Tibial artery (tissue), 4 donors: ENCODE data around the gene COMMD1.

Source experiments
- DNase-seq, 2 donors: peaks; one replicate each; pipeline ENCODE4 v3.0.0-alpha.2; 2019
- H3K27ac ChIP-seq, 2 donors: fragments of 200-600 bp; sonication (generic) in 1 of 2; 1 replicate in 1 of 2; 2 replicates in 1 of 2; pipeline ENCODE4 v1.5.1; 2018 to 2019; ENCODE audit warnings: mild to moderate bottlenecking in 1 of 2
- H3K27me3 ChIP-seq, 2 donors: fragments of 200-600 bp; sonication (generic) in 1 of 2; one replicate each; pipeline versions ENCODE4 v1.5.1 to v1.6.0; 2016 to 2019
- H3K36me3 ChIP-seq, 3 donors: fragments of 200-600 bp; sonication (generic) in 2 of 3; one replicate each; pipeline ENCODE4 v1.5.1; 2016 to 2019; ENCODE audit warnings: mild to moderate bottlenecking in 2 of 3
- H3K4me1 ChIP-seq, 4 donors: fragments of 200-600 bp; sonication (generic) in 2 of 4; 1 replicate in 3 of 4; 2 replicates in 1 of 4; pipeline ENCODE4 v1.5.1; 2016 to 2019
- H3K4me3 ChIP-seq, 2 donors: fragments of 200-600 bp; sonication (generic) in 1 of 2; 1 replicate in 1 of 2; 2 replicates in 1 of 2; pipeline ENCODE4 v1.5.1; 2018 to 2019; ENCODE audit warnings: mild to moderate bottlenecking in 2 of 2
- H3K9me3 ChIP-seq, 3 donors: fragments of 200-600 bp; sonication (generic) in 1 of 3; one replicate each; pipeline ENCODE4 v1.5.1; 2016 to 2019
- intact Hi-C: fragments of 100-400 bp; cut with DNase I; formaldehyde crosslinking; loops from one replicate; pipeline ENCODE4 v1.15.0; 2023; ENCODE audit warnings: low total_unique reads
- TF ChIP-seq, protein P1 (sequence below), 2 experiments: fragments of 200-600 bp in 1 of 2; fragments of 450-650 bp in 1 of 2; IDR thresholded peaks; one replicate each; pipeline ENCODE4 v1.5.1; 2017 to 2019; ENCODE audit warnings: antibody characterized with exemption in 2 of 2, mild to moderate bottlenecking in 1 of 2, moderate library complexity in 1 of 2

COMMD1 gene

DNA sequence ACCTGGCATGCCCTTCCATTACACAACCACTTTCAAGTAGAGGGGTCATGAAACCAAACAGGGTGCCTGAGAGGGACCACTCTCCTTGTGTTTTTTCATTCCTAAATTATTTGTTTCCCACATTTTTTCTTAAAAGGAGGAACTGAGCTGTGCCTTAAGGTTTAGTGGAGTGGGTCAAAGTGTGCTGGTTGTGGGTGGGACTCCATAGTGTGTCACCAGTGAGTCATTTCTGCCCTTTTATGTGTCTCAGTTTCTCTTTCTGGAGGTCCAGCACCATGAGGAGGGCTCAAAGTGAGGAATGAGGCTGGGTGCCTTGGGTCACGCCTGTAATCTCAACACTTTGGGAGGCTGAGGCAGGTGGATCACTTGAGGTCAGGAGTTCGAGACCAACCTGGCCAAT is 37.8 kb downstream of the COMMD1 start:
- no peak for DNase-seq
- H3K27me3 ChIP-seq = no peaks in the 10 kb centered on the region
- H3K36me3 ChIP-seq = no peaks in the 10 kb centered on the region
- H3K9me3 ChIP-seq = no peaks in the 10 kb centered on the region
- intact Hi-C loops = no loop called here
- H3K4me1 ChIP-seq = peaks cover 0 to 55% (median 15%) of the 10 kb centered on the region in 4 donors
- H3K4me3 ChIP-seq = no peak overlapping the region
- H3K27ac ChIP-seq = no peak overlapping the region
- TF ChIP-seq, protein P1, sequence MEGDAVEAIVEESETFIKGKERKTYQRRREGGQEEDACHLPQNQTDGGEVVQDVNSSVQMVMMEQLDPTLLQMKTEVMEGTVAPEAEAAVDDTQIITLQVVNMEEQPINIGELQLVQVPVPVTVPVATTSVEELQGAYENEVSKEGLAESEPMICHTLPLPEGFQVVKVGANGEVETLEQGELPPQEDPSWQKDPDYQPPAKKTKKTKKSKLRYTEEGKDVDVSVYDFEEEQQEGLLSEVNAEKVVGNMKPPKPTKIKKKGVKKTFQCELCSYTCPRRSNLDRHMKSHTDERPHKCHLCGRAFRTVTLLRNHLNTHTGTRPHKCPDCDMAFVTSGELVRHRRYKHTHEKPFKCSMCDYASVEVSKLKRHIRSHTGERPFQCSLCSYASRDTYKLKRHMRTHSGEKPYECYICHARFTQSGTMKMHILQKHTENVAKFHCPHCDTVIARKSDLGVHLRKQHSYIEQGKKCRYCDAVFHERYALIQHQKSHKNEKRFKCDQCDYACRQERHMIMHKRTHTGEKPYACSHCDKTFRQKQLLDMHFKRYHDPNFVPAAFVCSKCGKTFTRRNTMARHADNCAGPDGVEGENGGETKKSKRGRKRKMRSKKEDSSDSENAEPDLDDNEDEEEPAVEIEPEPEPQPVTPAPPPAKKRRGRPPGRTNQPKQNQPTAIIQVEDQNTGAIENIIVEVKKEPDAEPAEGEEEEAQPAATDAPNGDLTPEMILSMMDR (IDR thresholded peaks at IDR 0.05) = no peak

DNA sequence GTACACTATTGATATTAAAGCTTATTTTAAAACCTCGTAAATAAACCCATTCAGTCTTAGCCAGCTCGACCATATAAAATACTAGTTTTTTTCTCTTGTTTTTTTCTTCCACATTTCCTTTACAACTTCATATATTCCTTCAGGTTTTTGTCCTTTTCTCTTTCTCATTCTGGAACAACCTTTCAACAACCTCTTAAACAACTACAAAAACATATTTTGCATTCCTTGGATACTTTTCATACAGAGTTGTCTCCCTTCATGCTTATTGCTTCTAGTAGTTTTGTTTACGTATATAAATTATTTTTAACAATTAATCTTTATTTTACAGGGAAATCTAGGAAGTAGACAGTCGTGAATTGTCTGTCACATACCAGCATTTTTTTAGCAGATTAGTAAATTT is 41.2 kb downstream of the COMMD1 start:
- no peak for DNase-seq
- intact Hi-C loops = no loop called here
- H3K4me1 ChIP-seq = peaks cover 0 to 60% (median 21%) of the 10 kb centered on the region in 4 donors
- H3K27ac ChIP-seq = peak overlapping the region in 1 of 2 donors; percentile 44
- H3K4me3 ChIP-seq = no peak overlapping the region
- TF ChIP-seq, protein P1 (IDR thresholded peaks at IDR 0.05) = no peak
- no peaks in the 10 kb centered on the region for H3K36me3 ChIP-seq
- H3K27me3 ChIP-seq = no peaks in the 10 kb centered on the region
- H3K9me3 ChIP-seq = no peaks in the 10 kb centered on the region

DNA sequence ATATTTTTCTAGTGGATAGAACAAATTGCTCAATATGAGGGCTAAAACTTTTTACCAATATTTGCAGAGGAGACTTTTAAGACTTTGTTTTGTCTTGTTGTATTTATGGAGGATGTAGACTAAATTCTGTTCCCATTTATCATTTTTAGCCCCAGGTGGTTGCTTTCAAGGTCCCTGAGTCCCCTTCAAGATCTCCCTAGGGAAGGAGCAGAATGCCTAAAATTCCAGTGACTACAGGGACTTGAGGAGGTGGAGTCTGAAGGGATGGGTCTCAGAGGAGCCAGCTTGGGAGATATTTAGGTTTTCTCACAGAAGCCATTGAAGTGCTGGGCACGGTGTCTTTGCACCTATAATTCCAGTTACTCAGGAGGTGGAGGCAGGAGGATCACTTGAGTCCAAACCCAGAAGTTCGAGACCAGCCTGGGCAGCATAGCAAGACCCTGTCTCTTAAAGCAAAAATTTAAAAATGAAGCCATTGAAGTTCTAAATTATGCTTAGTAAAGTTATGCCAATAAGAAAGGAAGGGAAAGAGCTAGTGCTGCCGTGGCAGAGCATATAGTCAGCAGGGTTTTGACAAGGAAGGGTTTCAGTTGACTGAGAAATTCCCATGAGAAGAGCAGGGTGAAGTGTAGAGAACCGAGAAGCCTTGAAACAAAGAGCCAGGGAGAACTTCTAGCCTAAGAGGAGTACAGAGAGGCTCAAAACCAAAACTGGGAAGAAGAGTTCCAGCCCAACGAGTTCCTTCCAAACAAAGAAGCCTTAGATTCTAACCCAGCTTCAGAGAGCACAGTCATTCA is 43.4 kb downstream of the COMMD1 start:
- Histone ChIP-seq H3K27me3 (no peaks in the 10 kb centered on the region), H3K4me3 (no peak overlapping the region), H3K4me1 (peaks cover 0 to 60% (median 21%) of the 10 kb centered on the region in 4 donors), H3K9me3 (no peaks in the 10 kb centered on the region), H3K36me3 (no peaks in the 10 kb centered on the region), H3K27ac (peak overlapping the region; percentile 36 to 75)
- TF ChIP-seq, protein P1 (IDR thresholded peaks at IDR 0.05) = no peak
- intact Hi-C loops = no loop called here
- DNase-seq = no peak

DNA sequence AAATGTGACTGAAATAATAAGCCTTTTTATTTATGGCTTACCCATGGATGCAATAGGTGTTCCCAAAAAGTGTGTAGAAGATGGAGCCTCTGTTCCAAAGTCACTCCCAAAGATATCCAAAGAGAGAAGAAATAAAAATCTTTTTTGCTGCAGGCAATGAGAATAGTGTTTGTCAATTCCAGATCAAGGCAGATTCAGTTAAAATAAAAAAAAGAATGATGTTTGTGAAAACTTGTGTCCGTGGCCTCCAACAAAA is 43.9 kb downstream of the COMMD1 start:
- no peak for DNase-seq
- H3K27ac ChIP-seq = peak overlapping the region; percentile 58 to 75
- no peaks in the 10 kb centered on the region for H3K27me3 ChIP-seq
- peaks cover 0 to 60% (median 20%) of the 10 kb centered on the region in 4 donors for H3K4me1 ChIP-seq
- no peaks in the 10 kb centered on the region for H3K36me3 ChIP-seq
- H3K9me3 ChIP-seq = no peaks in the 10 kb centered on the region
- intact Hi-C loops = no loop called here
- TF ChIP-seq, protein P1 (IDR thresholded peaks at IDR 0.05) = no peak
- no peak overlapping the region for H3K4me3 ChIP-seq

DNA sequence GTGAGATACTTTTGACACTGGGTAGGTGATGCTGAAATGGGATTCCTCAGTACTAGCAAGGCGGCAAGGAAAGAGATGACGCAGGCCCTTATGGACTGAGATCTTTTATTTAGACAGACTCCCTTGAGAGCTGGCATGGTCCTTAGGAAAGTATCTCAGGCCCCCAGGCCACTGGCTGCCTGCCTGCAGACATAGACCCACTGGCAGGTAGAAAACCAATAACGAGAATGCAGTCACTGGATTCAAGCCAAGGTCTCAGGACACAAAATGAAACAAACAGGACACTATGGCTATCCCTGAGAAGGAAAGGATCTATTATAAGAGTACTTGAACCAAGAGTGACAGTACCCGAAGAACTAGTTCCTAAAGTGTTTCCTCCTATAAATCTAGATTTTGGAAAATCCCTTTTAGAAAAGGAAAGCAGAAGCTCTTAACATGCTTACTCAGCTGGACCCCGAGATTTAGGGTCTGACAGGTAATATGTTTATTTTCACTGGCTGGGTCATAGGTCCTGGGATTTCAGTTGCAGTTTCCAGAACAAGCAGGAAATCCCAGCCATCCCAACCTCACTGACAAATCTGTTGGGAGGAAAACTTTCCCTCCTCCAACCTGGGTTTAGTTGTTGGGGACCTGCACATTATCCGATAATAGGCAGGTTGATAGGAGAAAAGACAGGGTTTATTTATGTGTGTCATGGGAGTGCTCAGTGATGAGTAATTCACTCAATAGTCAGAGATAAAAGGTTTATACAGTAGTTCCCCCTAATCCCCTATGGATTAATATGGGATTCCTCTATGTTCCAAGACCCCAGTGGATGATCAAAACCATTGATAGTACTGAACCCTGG is 44.5 kb downstream of the COMMD1 start:
- no peaks in the 10 kb centered on the region for H3K9me3 ChIP-seq
- DNase-seq = no peak
- H3K27me3 ChIP-seq = no peaks in the 10 kb centered on the region
- intact Hi-C loops = no loop called here
- no peaks in the 10 kb centered on the region for H3K36me3 ChIP-seq
- H3K4me3 ChIP-seq = no peak overlapping the region
- H3K27ac ChIP-seq = peak overlapping the region; percentile 58 to 75
- H3K4me1 ChIP-seq = peaks cover 0 to 60% (median 19%) of the 10 kb centered on the region in 4 donors
- TF ChIP-seq, protein P1 (IDR thresholded peaks at IDR 0.05) = no peak
